DMS114 treated with DMSO at 0.1 percent for 48 hours (cell line): ENCODE measurements around the gene PPM1J.
A peak's percentile ranks its signal among the peaks of the same experiment; 100 is the strongest.

Experiments
- DNase-seq: peaks from one replicate; lab custom pipeline; 2025; ENCODE audit not compliant: unreplicated experiment; lab: John Stamatoyannopoulos, UW

PPM1J gene

GRCh38 chr1:112707221-112708001 is 7.7 kb downstream of the PPM1J start:
- DNase-seq, result peak; percentile 59

DNA sequence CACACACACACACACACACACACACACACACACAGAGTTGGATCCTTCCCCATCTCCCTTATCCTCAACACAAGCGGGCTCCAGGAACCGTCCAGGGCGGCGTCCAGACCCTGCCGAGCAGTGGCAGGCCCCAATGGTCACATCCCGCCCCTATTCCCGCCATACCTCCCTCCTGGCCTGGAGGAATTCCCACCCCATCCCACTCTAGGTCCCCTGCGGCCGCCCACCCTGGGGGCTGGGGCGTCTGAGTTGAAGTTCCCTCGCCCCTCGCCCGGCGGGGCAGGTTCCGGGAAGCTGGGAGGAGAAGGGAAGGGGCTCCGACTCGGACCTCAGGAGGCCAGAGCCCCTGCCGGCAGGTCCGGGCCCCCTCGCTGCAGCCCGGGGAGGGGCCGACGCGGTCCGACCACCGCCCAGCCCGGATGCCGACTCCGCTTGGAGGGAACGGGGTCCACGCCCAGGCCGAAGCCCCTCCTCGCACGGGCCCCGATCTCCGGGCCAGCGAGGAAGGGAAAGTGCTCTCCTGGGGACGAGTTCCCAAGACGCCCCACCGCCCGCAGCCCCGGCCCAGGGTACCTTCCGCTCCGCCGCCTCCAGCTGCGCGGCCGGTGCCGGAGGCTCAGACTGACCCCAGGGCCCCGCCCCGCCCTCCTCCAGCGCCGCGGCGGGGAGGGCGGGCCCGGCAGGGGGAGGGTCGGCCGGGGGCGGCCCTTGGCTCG is 8.5 kb downstream of the PPM1J start, which contains the start of gene RHOC:
Gene RHOC, minus strand, starts transcription at position 623 of the 716 bp plus-strand sequence. CDS start 3,328 bp downstream, outside the sequence.
- DNase-seq, result no peak

DNA sequence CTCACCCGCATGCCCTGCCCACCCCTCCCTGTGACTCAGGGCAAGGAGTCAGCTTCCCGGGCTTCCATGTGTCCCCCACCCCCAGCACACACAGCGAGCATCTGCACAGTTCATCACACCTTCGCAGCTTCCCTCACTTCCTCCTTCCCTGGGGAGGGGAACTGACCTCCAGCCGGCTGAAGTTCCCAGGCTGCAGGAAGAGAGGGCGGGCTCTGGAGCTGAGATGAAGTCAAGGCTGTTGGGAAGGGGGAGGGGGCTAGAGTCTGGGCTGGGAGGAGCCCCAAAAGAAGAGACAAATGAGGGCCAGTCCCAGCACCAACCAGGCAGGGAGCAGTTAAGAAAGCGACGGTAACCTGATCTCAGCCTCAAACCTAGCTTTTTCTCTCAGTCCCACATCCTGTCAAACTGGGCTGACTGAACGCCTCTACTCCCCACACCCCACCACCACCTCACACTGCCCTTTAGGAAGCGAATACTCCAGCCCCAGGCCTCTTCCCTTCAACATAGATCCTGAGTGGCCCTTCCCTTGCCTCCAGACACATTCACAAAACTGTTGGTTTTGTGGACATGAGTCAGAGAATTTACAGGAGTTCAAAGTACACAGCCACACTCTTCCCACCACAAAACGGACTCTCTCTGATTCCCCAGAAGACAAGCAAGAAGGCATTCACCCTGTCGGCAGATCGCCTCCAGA is 10.1 kb downstream of the PPM1J start:
- DNase-seq, result peak; percentile 38

DNA sequence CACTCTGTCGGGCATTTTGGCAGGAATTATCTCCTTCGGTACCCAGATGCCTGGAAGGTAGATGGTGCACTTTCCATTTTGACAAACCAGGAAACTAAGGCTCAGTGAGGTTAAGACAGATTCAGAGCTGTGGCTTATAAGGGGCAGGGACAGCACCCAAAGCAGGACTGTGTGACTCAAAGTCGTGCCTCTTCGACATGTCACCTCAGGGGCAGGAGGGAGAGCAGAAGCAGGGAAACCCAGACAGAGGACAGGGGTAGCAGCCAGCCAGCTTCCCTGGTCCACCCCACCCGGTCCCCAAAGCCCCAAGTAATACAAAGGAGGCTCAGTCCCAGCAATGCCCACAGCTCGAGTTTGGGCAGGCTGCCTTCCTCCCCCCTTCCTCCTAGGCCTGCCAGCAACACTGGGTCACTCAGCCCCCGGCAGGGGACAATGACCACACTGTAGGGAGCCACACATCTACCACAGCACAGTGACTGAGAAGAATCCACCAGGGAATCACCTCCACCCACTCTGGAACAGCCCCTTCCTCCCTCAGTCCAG is 10.7 kb downstream of the PPM1J start:
- no peak for DNase-seq

DNA sequence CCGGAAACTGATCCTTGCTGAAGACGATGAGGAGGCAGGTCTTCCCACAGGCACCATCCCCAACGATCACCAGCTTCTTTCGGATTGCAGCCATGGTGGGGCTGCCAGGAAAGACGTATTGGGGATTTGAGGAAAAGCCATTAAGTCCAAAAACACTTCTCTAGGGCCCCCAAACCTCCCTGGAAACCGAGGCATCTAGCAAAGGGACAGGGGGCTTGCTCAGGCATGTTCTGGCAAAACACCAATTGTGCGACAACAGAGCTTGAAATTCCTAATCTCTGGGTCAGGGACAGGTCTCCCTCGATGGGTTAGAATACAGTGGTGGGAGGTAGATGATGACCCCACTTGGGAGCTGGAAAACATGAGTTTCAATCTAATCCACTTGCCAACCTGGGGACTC is 11.4 kb downstream of the PPM1J start:
- DNase-seq, result no peak

DNA sequence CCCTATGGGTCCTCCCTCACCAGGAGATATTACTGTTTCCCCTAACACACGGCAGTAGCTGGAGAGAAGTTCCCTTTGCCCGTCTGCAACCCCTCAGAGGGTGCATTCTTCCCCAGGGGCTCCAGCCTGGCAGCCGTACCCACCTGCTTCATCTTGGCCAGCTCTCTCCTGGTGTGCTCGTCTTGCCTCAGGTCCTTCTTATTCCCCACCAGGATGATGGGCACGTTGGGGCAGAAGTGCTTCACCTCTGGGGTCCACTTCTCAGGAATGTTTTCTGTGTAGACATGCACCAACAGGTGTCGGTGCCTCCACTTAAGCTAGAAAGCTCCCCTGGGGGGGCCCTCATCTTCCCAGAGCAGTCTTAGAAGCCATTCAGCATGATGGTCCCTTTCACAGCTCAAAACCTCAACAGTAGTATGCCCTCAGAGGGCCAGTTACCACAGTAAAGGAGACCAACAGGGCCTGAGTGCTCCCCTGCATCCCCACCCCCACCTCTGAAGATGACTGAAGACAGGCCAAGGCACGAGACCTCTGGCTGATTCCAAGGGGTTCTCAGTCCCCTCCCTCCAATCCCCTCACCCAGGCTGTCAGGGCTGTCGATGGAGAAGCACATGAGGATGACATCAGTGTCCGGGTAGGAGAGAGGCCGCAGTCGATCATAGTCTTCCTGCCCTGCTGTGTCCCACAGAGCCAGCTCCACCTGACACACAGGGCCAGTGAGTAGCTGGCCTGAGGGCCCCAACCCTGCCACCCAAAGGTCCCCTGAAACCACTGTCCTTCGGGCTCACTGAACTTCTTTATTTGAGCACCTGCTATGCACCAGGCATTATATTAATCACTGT is 12.5 kb downstream of the PPM1J start:
- DNase-seq, result no peak

- DNase-seq, result no peak
Observed at GRCh38 chr1:112702067-112702395, 13.1 kb downstream of the PPM1J start.

GRCh38 chr1:112701227-112702066 is 13.7 kb downstream of the PPM1J start:
- DNase-seq, result no peak

- DNase-seq, result no peak
Observed at GRCh38 chr1:112700290-112701226, 14.6 kb downstream of the PPM1J start.

DNA sequence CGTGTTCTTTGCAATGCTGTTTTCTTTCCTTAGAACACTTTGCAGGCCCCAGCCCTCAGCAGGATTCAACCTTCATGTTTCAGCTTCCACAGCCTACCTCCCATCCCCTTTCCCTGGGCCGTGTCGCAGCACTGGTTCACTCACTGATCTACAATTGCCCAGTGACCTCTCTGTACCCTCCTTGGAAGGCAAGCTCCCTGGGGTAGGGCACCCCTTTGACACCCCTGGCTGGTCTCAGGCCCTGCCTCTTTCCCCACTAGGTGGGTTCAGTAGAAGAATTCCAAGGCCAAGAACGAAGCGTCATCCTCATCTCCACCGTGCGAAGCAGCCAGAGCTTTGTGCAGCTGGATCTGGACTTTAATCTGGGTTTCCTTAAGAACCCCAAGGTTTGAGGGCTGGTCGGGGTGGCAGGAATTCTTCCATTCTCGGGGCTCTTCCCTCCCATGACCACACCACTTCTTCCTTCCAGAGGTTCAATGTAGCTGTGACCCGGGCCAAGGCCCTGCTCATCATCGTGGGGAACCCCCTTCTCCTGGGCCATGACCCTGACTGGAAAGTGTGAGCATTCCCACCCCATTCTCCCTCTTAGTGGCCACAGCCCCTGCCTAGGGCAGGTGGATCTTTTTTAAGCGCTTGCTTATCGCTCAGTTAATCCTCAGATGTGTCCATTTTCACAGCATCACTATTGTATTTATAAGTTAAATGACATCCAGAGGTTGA is 15.5 kb downstream of the PPM1J start:
- DNase-seq, result no peak

GRCh38 chr1:112698366-112699310 is 16.5 kb downstream of the PPM1J start:
- no peak for DNase-seq

GRCh38 chr1:112697781-112698201 is 17.3 kb downstream of the PPM1J start:
- no peak for DNase-seq

DNA sequence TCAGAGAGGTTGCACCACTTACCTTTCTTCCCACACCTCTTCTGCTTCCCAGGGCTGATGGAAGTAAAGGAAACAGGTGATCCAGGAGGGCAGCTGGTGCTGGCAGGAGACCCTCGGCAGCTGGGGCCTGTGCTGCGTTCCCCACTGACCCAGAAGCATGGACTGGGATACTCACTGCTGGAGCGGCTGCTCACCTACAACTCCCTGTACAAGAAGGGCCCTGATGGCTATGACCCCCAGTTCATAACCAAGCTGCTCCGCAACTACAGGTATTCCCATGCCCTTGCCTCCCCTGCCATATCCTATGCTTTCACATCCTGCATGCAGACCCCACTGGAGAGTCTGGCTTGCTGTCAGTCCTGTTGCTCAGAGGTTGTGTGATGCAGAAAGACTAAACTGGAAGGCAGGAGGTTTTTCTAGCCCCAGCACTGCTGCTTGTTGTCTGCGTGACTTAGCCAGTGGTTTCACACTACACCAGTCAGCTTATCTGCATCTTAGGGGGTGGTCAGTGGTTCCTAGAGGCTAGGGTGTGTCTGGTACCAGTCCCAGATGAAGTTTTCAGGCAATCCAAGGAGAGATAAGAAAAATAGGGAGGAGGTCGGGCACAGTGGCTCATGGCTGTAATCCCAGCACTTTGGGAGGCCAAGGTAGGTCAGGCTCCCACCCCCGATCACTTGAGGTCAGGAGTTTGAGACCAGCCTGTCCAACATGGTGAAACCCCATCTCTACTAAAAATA is 18.4 kb downstream of the PPM1J start:
- no peak for DNase-seq

DNA sequence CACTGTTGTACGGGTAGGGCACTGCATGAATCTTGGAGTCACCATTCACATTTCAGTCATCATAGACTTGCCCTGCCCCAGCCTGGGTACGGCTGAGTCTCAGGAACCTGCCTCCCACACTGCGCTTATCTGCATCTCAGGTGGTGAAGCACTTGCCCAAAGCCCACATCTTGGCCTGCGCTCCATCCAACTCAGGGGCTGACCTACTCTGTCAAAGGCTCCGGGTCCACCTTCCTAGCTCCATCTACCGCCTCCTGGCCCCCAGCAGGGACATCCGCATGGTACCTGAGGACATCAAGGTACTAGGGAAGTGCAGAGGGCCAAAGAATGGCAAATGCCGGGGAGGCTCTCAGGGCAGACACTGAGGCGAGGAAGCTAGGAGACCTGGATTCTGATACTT is 19.9 kb downstream of the PPM1J start:
- DNase-seq, result no peak

- no peak for DNase-seq
Observed at GRCh38 chr1:112694363-112694929, 20.7 kb downstream of the PPM1J start.

GRCh38 chr1:112693821-112694220 is 21.3 kb downstream of the PPM1J start:
- DNase-seq, result no peak
